CD4-positive, alpha-beta T cell (primary cell): ENCODE results near the gene PCF11. TPM values are rescaled to one million over a fixed set of nuclear protein-coding genes. Genes with fewer than 3 reads are reported as not detected.

Experiments
- ATAC-seq: fragments of 200-7000 bp; cut with Tn5 transposase; one replicate; pipeline ENCODE4 v1.10.0; 2022; ENCODE audit warnings: mild to moderate bottlenecking; ENCODE audit not compliant: poor library complexity
- CTCF ChIA-PET: fragments of 350-600 bp; sonication (Branson Sonifier 250); formaldehyde crosslinking; loops from one replicate; lab custom pipeline; 2021; ENCODE audit warnings: antibody characterized with exemption, inconsistent platforms; lab: Charles Lee
- POLR2A ChIA-PET: fragments of 350-600 bp; sonication (Branson Sonifier 250); formaldehyde crosslinking; loops from one replicate; lab custom pipeline; 2021; ENCODE audit warnings: antibody characterized with exemption, inconsistent platforms; lab: Charles Lee
- DNase-seq, 14 experiments: peaks; one replicate each; pipeline ENCODE4 v3.0.0-alpha.2; 2013 to 2020; ENCODE audit warnings: mixed read lengths in 2 of 14
- H3K27ac ChIP-seq, 2 donors: one replicate each; pipeline versions ENCODE4 v1.5.1 to v1.7.0; 2013; ENCODE audit warnings: low read length in 2 of 2, low read depth in 1 of 2, mild to moderate bottlenecking in 1 of 2
- H3K27me3 ChIP-seq, 2 experiments: 1 replicate in 1 of 2; 2 replicates in 1 of 2; pipeline versions ENCODE4 v1.6.1 to v1.7.0; 2013; ENCODE audit warnings: low read length in 2 of 2, control low read depth in 1 of 2, mild to moderate bottlenecking in 1 of 2, moderate library complexity in 1 of 2; ENCODE audit not compliant: insufficient read depth in 2 of 2, control insufficient read depth in 1 of 2
- H3K36me3 ChIP-seq: one replicate; pipeline ENCODE4 v1.6.1; 2013; ENCODE audit warnings: low read length, control low read depth; ENCODE audit not compliant: insufficient read depth
- H3K4me1 ChIP-seq: one replicate; pipeline ENCODE4 v1.6.1; 2013; ENCODE audit warnings: low read length, control low read depth; ENCODE audit not compliant: insufficient read depth
- H3K4me3 ChIP-seq: one replicate; pipeline ENCODE4 v1.5.1; 2013; ENCODE audit warnings: mild to moderate bottlenecking, low read length, moderate library complexity
- H3K9me3 ChIP-seq, 2 experiments: 1 replicate in 1 of 2; 2 replicates in 1 of 2; pipeline versions ENCODE4 v1.6.1 to v1.7.0; 2013; ENCODE audit warnings: low read length in 2 of 2, mild to moderate bottlenecking in 2 of 2, control low read depth in 1 of 2, moderate library complexity in 1 of 2; ENCODE audit not compliant: control insufficient read depth in 1 of 2, insufficient read depth in 1 of 2
- H3K27ac Mint-ChIP-seq: one replicate; pipeline ENCODE4 v1.8.0; 2020; ENCODE audit warnings: mixed read lengths
- H3K27me3 Mint-ChIP-seq: one replicate; pipeline ENCODE4 v1.8.0; 2021; ENCODE audit warnings: mixed read lengths
- H3K36me3 Mint-ChIP-seq: one replicate; pipeline ENCODE4 v1.8.0; 2021; ENCODE audit warnings: low read depth, mixed read lengths
- H3K4me1 Mint-ChIP-seq: one replicate; pipeline ENCODE4 v1.8.0; 2021; ENCODE audit warnings: low read depth, mixed read lengths
- H3K4me3 Mint-ChIP-seq: one replicate; pipeline ENCODE4 v1.8.0; 2020; ENCODE audit warnings: mild to moderate bottlenecking, mixed read lengths
- H3K9me3 Mint-ChIP-seq: one replicate; pipeline ENCODE4 v1.8.0; 2020; ENCODE audit warnings: mixed read lengths
- intact Hi-C, 2 experiments: fragments of 100-400 bp; cut with DNase I in 1 of 2; cut with micrococcal nuclease in 1 of 2; formaldehyde crosslinking; loops; one replicate each; pipeline versions ENCODE4 v1.15.1 to v1.9.0; 2023 to 2025; cut with DNase I, micrococcal nuclease
- total RNA-seq, 174 experiments: library from RNA in 2 of 174; stranded (reverse) in 2 of 174; gene quantifications; one replicate each; pipeline ENCODE4 v1.2.3 and lab custom pipeline; 2021 to 2026
- TF ChIP-seq, protein P1 (sequence below): fragments of 200-600 bp; IDR thresholded peaks from one replicate; pipeline ENCODE4 v1.8.0; 2022; ENCODE audit warnings: antibody characterized with exemption, mild to moderate bottlenecking

Gene PCF11
- total RNA-seq, 2 experiments from 2014 or later = 119 to 124 TPM

DNA sequence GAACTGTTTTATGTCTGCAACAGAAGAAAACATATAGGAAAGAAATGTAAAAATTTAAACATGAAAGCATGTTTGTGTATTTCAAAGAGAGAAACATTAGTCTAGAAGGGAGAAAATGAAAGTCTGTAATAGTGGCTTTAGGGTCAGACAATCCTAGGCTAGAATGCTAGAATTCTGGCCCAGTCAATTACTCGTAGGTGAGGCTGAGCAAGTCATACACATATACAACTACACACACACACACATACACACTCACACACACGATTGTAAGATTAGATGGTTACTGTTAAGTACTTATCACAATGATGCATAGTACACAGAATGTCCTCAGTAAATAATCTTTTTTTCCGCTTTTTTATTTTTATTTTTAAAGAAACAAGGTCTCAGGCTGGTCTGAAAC is 37.7 kb upstream of the PCF11 start:
- Mint-ChIP-seq H3K36me3 (no peaks in the 10 kb centered on the region), H3K27me3 (no peaks in the 10 kb centered on the region), H3K4me3 (no peak overlapping the region), H3K9me3 (no peaks in the 10 kb centered on the region), H3K4me1 (peaks cover 74% of the 10 kb centered on the region), H3K27ac (peak overlapping the region; percentile 85)
- ATAC-seq (no peak), DNase-seq (no peak)
- ChIA-PET CTCF (interaction anchor here (1.0 kb wide), 1 partner anchor 37 kb away, joined by 4 read pairs; the partner anchor contains the start of gene PCF11), POLR2A (interaction anchor here (5.9 kb wide), 1 partner anchor 37 kb away, joined by 59 read pairs; the partner anchor contains the start of gene PCF11)
- Histone ChIP-seq H3K4me1 (peaks cover 50% of the 10 kb centered on the region), H3K27ac (peak overlapping the region in 1 of 2 donors; percentile 12), H3K27me3 (no peaks in the 10 kb centered on the region), H3K36me3 (no peaks in the 10 kb centered on the region), H3K4me3 (no peak overlapping the region), H3K9me3 (no peaks in the 10 kb centered on the region)
- intact Hi-C loops = loop anchor here (2.0 to 5.0 kb wide), 3 partner anchors 38 to 47 kb away; partner anchors contain the start of genes PCF11 (in 1 of the 2) and RAB30 (in 1 of the 2)
- TF ChIP-seq, protein P1, sequence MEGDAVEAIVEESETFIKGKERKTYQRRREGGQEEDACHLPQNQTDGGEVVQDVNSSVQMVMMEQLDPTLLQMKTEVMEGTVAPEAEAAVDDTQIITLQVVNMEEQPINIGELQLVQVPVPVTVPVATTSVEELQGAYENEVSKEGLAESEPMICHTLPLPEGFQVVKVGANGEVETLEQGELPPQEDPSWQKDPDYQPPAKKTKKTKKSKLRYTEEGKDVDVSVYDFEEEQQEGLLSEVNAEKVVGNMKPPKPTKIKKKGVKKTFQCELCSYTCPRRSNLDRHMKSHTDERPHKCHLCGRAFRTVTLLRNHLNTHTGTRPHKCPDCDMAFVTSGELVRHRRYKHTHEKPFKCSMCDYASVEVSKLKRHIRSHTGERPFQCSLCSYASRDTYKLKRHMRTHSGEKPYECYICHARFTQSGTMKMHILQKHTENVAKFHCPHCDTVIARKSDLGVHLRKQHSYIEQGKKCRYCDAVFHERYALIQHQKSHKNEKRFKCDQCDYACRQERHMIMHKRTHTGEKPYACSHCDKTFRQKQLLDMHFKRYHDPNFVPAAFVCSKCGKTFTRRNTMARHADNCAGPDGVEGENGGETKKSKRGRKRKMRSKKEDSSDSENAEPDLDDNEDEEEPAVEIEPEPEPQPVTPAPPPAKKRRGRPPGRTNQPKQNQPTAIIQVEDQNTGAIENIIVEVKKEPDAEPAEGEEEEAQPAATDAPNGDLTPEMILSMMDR = no peak

DNA sequence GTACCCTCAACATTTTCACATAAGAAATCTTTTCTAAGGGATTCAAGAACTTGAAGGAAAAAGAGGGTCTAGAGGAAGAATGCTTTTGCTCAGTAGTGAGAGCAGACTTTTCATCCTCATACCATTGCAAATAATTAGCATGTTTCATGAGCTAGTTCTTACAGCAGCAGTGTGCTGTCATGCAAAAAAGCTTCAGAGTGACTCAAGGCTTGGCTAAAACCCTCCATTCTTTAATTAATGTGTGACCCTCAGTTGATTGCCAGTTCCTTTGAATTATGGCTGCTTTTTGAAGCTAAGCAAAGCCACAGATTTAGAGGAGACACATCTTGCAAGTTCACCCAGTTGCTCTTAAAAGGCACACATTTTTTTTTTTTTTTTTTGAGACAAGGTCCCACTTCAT is 36.6 kb upstream of the PCF11 start:
- ChIA-PET POLR2A (interaction anchor here (0.6 to 5.9 kb wide), 4 partner anchors 15 to 200 kb away, joined by 3 to 59 read pairs (median 3); partner anchors contain the start of gene PCF11), CTCF (no interaction called here)
- Histone ChIP-seq H3K4me3 (no peak overlapping the region), H3K36me3 (no peaks in the 10 kb centered on the region), H3K4me1 (peaks cover 49% of the 10 kb centered on the region), H3K27ac (no peak overlapping the region), H3K27me3 (no peaks in the 10 kb centered on the region), H3K9me3 (no peaks in the 10 kb centered on the region)
- H3K9me3 Mint-ChIP-seq = no peaks in the 10 kb centered on the region
- H3K27ac Mint-ChIP-seq = peak overlapping the region; percentile 85
- H3K36me3 Mint-ChIP-seq = no peaks in the 10 kb centered on the region
- intact Hi-C loops = no loop called here
- TF ChIP-seq, protein P1 = no peak
- ATAC-seq = no peak
- H3K4me1 Mint-ChIP-seq = peaks cover 65% of the 10 kb centered on the region
- H3K27me3 Mint-ChIP-seq = no peaks in the 10 kb centered on the region
- DNase-seq = no peak
- H3K4me3 Mint-ChIP-seq = no peak overlapping the region

DNA sequence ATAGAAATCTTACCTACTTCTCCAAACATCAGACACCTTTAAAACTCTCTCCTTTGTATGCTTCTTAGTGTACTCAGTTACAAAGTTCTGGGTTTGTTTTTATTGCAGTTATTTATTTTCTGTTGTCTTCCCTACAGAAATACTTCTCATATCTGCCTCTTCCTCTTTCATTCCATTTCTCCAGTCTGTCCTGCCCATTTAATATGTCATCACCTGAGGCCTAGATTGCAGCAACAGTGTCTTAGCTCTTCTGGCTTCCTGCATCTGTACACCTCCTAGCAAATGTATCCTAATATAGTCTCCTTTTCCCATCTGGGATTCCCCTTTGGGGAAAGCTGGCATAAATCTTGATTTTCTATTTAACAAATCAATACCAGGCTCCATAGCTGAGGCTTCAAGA is 34.9 kb upstream of the PCF11 start:
- CTCF ChIA-PET = no interaction called here
- ATAC-seq = no peak

More for the DNA sequence above, 34.9 kb upstream of the PCF11 start:
- H3K27ac Mint-ChIP-seq = peak overlapping the region; percentile 57
- Histone ChIP-seq H3K9me3 (no peaks in the 10 kb centered on the region), H3K4me1 (peaks cover 31% of the 10 kb centered on the region), H3K27ac (peak overlapping the region; percentile 38 to 58), H3K4me3 (no peak overlapping the region), H3K27me3 (no peaks in the 10 kb centered on the region), H3K36me3 (no peaks in the 10 kb centered on the region)
- POLR2A ChIA-PET = interaction anchor here (0.6 to 1.1 kb wide), 2 partner anchors 34 to 37 kb away, joined by 4 to 6 read pairs; partner anchors contain the start of gene PCF11
- H3K4me3 Mint-ChIP-seq = no peak overlapping the region
- no peaks in the 10 kb centered on the region for H3K9me3 Mint-ChIP-seq
- H3K27me3 Mint-ChIP-seq = no peaks in the 10 kb centered on the region
- TF ChIP-seq, protein P1 = no peak
- DNase-seq = no peak
- no peaks in the 10 kb centered on the region for H3K36me3 Mint-ChIP-seq
- H3K4me1 Mint-ChIP-seq = peaks cover 55% of the 10 kb centered on the region
- intact Hi-C loops = no loop called here
